Measurements from ENCODE around the gene MAPT.
"Not testable (repeated sequence)": the region's sequence is repeated elsewhere in the genome, so short reads cannot be mapped to it uniquely, and the experiment has no call there.

The MAPT gene

GRCh38 chr17:46020023-46020761 is 125.8 kb downstream of the MAPT start:
- Histone ChIP-seq H3K4me3 (ENCODE audit: insufficient read length, low read depth) (no peak overlapping the region), H3K27me3 (ENCODE audit: insufficient read depth, insufficient read length) (no peaks in the 10 kb centered on the region), H3K4me1 (ENCODE audit: insufficient read depth, insufficient read length) (peaks cover 12% of the 10 kb centered on the region), H3K36me3 (ENCODE audit: insufficient read depth, insufficient read length, low read length) (peaks cover 6% of the 10 kb centered on the region), H3K9ac (ENCODE audit: insufficient read length, low read depth) (no peak overlapping the region), H3K9me3 (ENCODE audit: insufficient read depth, low read length) (no peaks in the 10 kb centered on the region)
- TF ChIP-seq SUZ12 (IDR thresholded peaks at IDR 0.05; ENCODE audit: extremely low read depth, insufficient read depth, insufficient read length) (no peak), ZNF274 (IDR thresholded peaks at IDR 0.05; ENCODE audit: low read depth, low read length) (no peak), YY1 (IDR thresholded peaks at IDR 0.05; ENCODE audit: insufficient read depth, insufficient read length) (no peak)
- DNase-seq (ENCODE audit: low read depth, low spot score), result no peak

GRCh38 chr17:46020998-46021397 is 126.6 kb downstream of the MAPT start:
- no peak for TF ChIP-seq YY1 (IDR thresholded peaks at IDR 0.05; ENCODE audit: insufficient read depth, insufficient read length)
- no peak for TF ChIP-seq SUZ12 (IDR thresholded peaks at IDR 0.05; ENCODE audit: extremely low read depth, insufficient read depth, insufficient read length)
- Histone ChIP-seq H3K4me3 (ENCODE audit: insufficient read length, low read depth) (no peak overlapping the region), H3K4me1 (ENCODE audit: insufficient read depth, insufficient read length) (peaks cover 10% of the 10 kb centered on the region), H3K9ac (ENCODE audit: insufficient read length, low read depth) (no peak overlapping the region), H3K9me3 (ENCODE audit: insufficient read depth, low read length) (no peaks in the 10 kb centered on the region), H3K27me3 (ENCODE audit: insufficient read depth, insufficient read length) (no peaks in the 10 kb centered on the region), H3K36me3 (ENCODE audit: insufficient read depth, insufficient read length, low read length) (peaks cover 14% of the 10 kb centered on the region)
- no peak for DNase-seq (ENCODE audit: low read depth, low spot score)

- not testable (repeated sequence) for H3K27me3 ChIP-seq (ENCODE audit: insufficient read depth, insufficient read length); H3K9me3 ChIP-seq (ENCODE audit: insufficient read depth, low read length); DNase-seq (ENCODE audit: low read depth, low spot score); H3K4me3 ChIP-seq (ENCODE audit: insufficient read length, low read depth); H3K9ac ChIP-seq (ENCODE audit: insufficient read length, low read depth)
- Histone ChIP-seq H3K36me3 (ENCODE audit: insufficient read depth, insufficient read length, low read length) (peaks cover 28% of the 10 kb centered on the region), H3K4me1 (ENCODE audit: insufficient read depth, insufficient read length) (peaks cover 23% of the 10 kb centered on the region)
Observed at GRCh38 chr17:46023366-46023765, 129.0 kb downstream of the MAPT start.

- Histone ChIP-seq H3K4me3 (ENCODE audit: insufficient read length, low read depth) (no peak overlapping the region), H3K27me3 (ENCODE audit: insufficient read depth, insufficient read length) (no peaks in the 10 kb centered on the region), H3K4me1 (ENCODE audit: insufficient read depth, insufficient read length) (peaks cover 23% of the 10 kb centered on the region), H3K9me3 (ENCODE audit: insufficient read depth, low read length) (no peaks in the 10 kb centered on the region), H3K9ac (ENCODE audit: insufficient read length, low read depth) (no peak overlapping the region), H3K36me3 (ENCODE audit: insufficient read depth, insufficient read length, low read length) (peaks cover 34% of the 10 kb centered on the region)
- DNase-seq (ENCODE audit: low read depth, low spot score), result no peak
- TF ChIP-seq ZNF274 (IDR thresholded peaks at IDR 0.05; ENCODE audit: low read depth, low read length), result no peak
- no peak for TF ChIP-seq SUZ12 (IDR thresholded peaks at IDR 0.05; ENCODE audit: extremely low read depth, insufficient read depth, insufficient read length)
- TF ChIP-seq YY1 (IDR thresholded peaks at IDR 0.05; ENCODE audit: insufficient read depth, insufficient read length), result no peak
Observed at GRCh38 chr17:46023783-46024388, 129.5 kb downstream of the MAPT start.

- no peak for DNase-seq (ENCODE audit: low read depth, low spot score)
- peaks cover 23% of the 10 kb centered on the region for H3K4me1 ChIP-seq (ENCODE audit: insufficient read depth, insufficient read length)
- H3K9ac ChIP-seq (ENCODE audit: insufficient read length, low read depth), result no peak overlapping the region
- peaks cover 39% of the 10 kb centered on the region for H3K36me3 ChIP-seq (ENCODE audit: insufficient read depth, insufficient read length, low read length)
- TF ChIP-seq YY1 (IDR thresholded peaks at IDR 0.05; ENCODE audit: insufficient read depth, insufficient read length) (no peak), ZNF274 (IDR thresholded peaks at IDR 0.05; ENCODE audit: low read depth, low read length) (no peak), SUZ12 (IDR thresholded peaks at IDR 0.05; ENCODE audit: extremely low read depth, insufficient read depth, insufficient read length) (no peak)
- no peak overlapping the region for H3K4me3 ChIP-seq (ENCODE audit: insufficient read length, low read depth)
- H3K9me3 ChIP-seq (ENCODE audit: insufficient read depth, low read length), result no peaks in the 10 kb centered on the region
- H3K27me3 ChIP-seq (ENCODE audit: insufficient read depth, insufficient read length), result no peaks in the 10 kb centered on the region
Observed at GRCh38 chr17:46024590-46024989, 130.2 kb downstream of the MAPT start.

- no peak for DNase-seq (ENCODE audit: low read depth, low spot score)
- Histone ChIP-seq H3K4me1 (ENCODE audit: insufficient read depth, insufficient read length) (peaks cover 23% of the 10 kb centered on the region), H3K4me3 (ENCODE audit: insufficient read length, low read depth) (no peak overlapping the region), H3K9ac (ENCODE audit: insufficient read length, low read depth) (no peak overlapping the region), H3K36me3 (ENCODE audit: insufficient read depth, insufficient read length, low read length) (peaks cover 42% of the 10 kb centered on the region), H3K9me3 (ENCODE audit: insufficient read depth, low read length) (no peaks in the 10 kb centered on the region), H3K27me3 (ENCODE audit: insufficient read depth, insufficient read length) (no peaks in the 10 kb centered on the region)
- TF ChIP-seq ZNF274 (IDR thresholded peaks at IDR 0.05; ENCODE audit: low read depth, low read length) (no peak), YY1 (IDR thresholded peaks at IDR 0.05; ENCODE audit: insufficient read depth, insufficient read length) (no peak), SUZ12 (IDR thresholded peaks at IDR 0.05; ENCODE audit: extremely low read depth, insufficient read depth, insufficient read length) (no peak)
Observed at GRCh38 chr17:46025060-46025459, 130.7 kb downstream of the MAPT start.

GRCh38 chr17:46025510-46026165 is 131.3 kb downstream of the MAPT start:
- no peaks in the 10 kb centered on the region for H3K9me3 ChIP-seq (ENCODE audit: insufficient read depth, low read length)
- no peaks in the 10 kb centered on the region for H3K27me3 ChIP-seq (ENCODE audit: insufficient read depth, insufficient read length)
- H3K4me3 ChIP-seq (ENCODE audit: insufficient read length, low read depth), result no peak overlapping the region
- H3K36me3 ChIP-seq (ENCODE audit: insufficient read depth, insufficient read length, low read length), result peaks cover 48% of the 10 kb centered on the region
- no peak for DNase-seq (ENCODE audit: low read depth, low spot score)
- peaks cover 23% of the 10 kb centered on the region for H3K4me1 ChIP-seq (ENCODE audit: insufficient read depth, insufficient read length)
- no peak for TF ChIP-seq ZNF274 (IDR thresholded peaks at IDR 0.05; ENCODE audit: low read depth, low read length)
- H3K9ac ChIP-seq (ENCODE audit: insufficient read length, low read depth), result no peak overlapping the region

Measured in NT2/D1 (cell line).